Mesenchymal stem cell (in vitro differentiated cells and primary cell): ENCODE measurements around the gene TMEM9B.
A peak's percentile ranks its signal among the peaks of the same experiment; 100 is the strongest.
"Not testable (repeated sequence)": the region's sequence is repeated elsewhere in the genome, so short reads cannot be mapped to it uniquely, and the experiment has no call there.

Experiments
- DNase-seq: peaks from one replicate; pipeline ENCODE4 v3.0.0-alpha.2; 2013
- H2AFZ ChIP-seq: one replicate; pipeline ENCODE4 v1.6.1; 2013; ENCODE audit warnings: low read depth, mild to moderate bottlenecking, control low read depth, inconsistent platforms, low read length, moderate library complexity
- H2AK5ac ChIP-seq: 2 replicates; pipeline ENCODE4 v1.6.1; 2013; ENCODE audit warnings: low read length, moderate library complexity, mild to moderate bottlenecking, inconsistent platforms; ENCODE audit not compliant: severe bottlenecking
- H2BK120ac ChIP-seq: one replicate; pipeline ENCODE4 v1.6.1; 2013; ENCODE audit warnings: low read depth, mild to moderate bottlenecking, inconsistent platforms, low read length, moderate library complexity
- H2BK12ac ChIP-seq, 2 experiments: one replicate each; pipeline ENCODE4 v1.6.1; 2013; ENCODE audit warnings: inconsistent platforms in 2 of 2, low read length in 2 of 2, mild to moderate bottlenecking in 2 of 2, moderate library complexity in 2 of 2, control low read depth in 1 of 2
- H2BK15ac ChIP-seq: one replicate; pipeline ENCODE4 v1.6.1; 2013; ENCODE audit warnings: mild to moderate bottlenecking, low read depth, inconsistent platforms; ENCODE audit not compliant: poor library complexity, severe bottlenecking
- H2BK5ac ChIP-seq: 2 replicates; pipeline ENCODE4 v1.6.1; 2013; ENCODE audit warnings: low read depth, mild to moderate bottlenecking, low read length, control low read depth, inconsistent platforms; ENCODE audit not compliant: poor library complexity, severe bottlenecking
- H3K14ac ChIP-seq, 2 experiments: one replicate each; pipeline ENCODE4 v1.6.1; 2013; ENCODE audit warnings: inconsistent platforms in 2 of 2, low read length in 2 of 2, control low read depth in 1 of 2, mild to moderate bottlenecking in 1 of 2, moderate library complexity in 1 of 2
- H3K18ac ChIP-seq, 2 experiments: one replicate each; pipeline ENCODE4 v1.6.1; 2013; ENCODE audit warnings: inconsistent platforms in 2 of 2, low read length in 2 of 2, control low read depth in 1 of 2, low read depth in 1 of 2, mild to moderate bottlenecking in 1 of 2
- H3K23ac ChIP-seq, 2 experiments: one replicate each; pipeline ENCODE4 v1.6.1; 2013; ENCODE audit warnings: inconsistent platforms in 2 of 2, low read length in 2 of 2, mild to moderate bottlenecking in 2 of 2, moderate library complexity in 2 of 2, control low read depth in 1 of 2
- H3K27ac ChIP-seq: 2 replicates; pipeline ENCODE4 v1.5.1; 2013; ENCODE audit warnings: mild to moderate bottlenecking, moderate library complexity, low read length, control low read depth, inconsistent platforms; ENCODE audit not compliant: poor library complexity, severe bottlenecking
- H3K27me3 ChIP-seq, 2 experiments: 2 replicates each; pipeline versions ENCODE4 v1.6.1 to v1.7.0; 2013; ENCODE audit warnings: low read length in 2 of 2, mild to moderate bottlenecking in 2 of 2, moderate library complexity in 2 of 2, control low read depth in 1 of 2, inconsistent platforms in 1 of 2; ENCODE audit not compliant: control insufficient read depth in 1 of 2, insufficient read depth in 1 of 2
- H3K36me3 ChIP-seq, 2 experiments: 2 replicates each; pipeline versions ENCODE4 v1.6.1 to v1.7.0; 2013; ENCODE audit warnings: low read length in 2 of 2, control low read depth in 1 of 2, inconsistent platforms in 1 of 2, low read depth in 1 of 2, mild to moderate bottlenecking in 1 of 2; ENCODE audit not compliant: insufficient read depth in 2 of 2, control insufficient read depth in 1 of 2
- H3K4ac ChIP-seq, 2 experiments: one replicate each; pipeline ENCODE4 v1.6.1; 2013; ENCODE audit warnings: inconsistent platforms in 2 of 2, low read length in 2 of 2, mild to moderate bottlenecking in 2 of 2, moderate library complexity in 2 of 2, control low read depth in 1 of 2, low read depth in 1 of 2
- H3K4me1 ChIP-seq: 2 replicates; pipeline ENCODE4 v1.6.1; 2013; ENCODE audit warnings: low read depth, low read length, control low read depth; ENCODE audit not compliant: control insufficient read depth, insufficient read depth
- H3K4me2 ChIP-seq: 2 replicates; pipeline ENCODE4 v1.6.1; 2013; ENCODE audit warnings: low read length, mild to moderate bottlenecking, inconsistent platforms; ENCODE audit not compliant: poor library complexity, severe bottlenecking
- H3K4me3 ChIP-seq, 2 experiments: 2 replicates each; pipeline versions ENCODE4 v1.5.1 to v1.7.0; 2013; ENCODE audit warnings: low read length in 2 of 2, mild to moderate bottlenecking in 2 of 2, control low read depth in 1 of 2, low read depth in 1 of 2; ENCODE audit not compliant: insufficient read depth in 1 of 2
- H3K79me1 ChIP-seq: replicated peaks from 2 replicates; pipeline ENCODE4 v1.6.1; 2013; ENCODE audit warnings: mild to moderate bottlenecking, control low read depth, low read length, inconsistent platforms; ENCODE audit not compliant: poor library complexity, severe bottlenecking
- H3K9ac ChIP-seq: 2 replicates; pipeline ENCODE4 v1.7.0; 2013; ENCODE audit warnings: mild to moderate bottlenecking, low read length, moderate library complexity
- H3K9me3 ChIP-seq: 2 replicates; pipeline ENCODE4 v1.7.0; 2013; ENCODE audit warnings: mild to moderate bottlenecking, low read length; ENCODE audit not compliant: control insufficient read depth
- H4K8ac ChIP-seq: one replicate; pipeline ENCODE4 v1.6.1; 2013; ENCODE audit warnings: inconsistent platforms, mild to moderate bottlenecking, low read length, moderate library complexity
- H4K91ac ChIP-seq: one replicate; pipeline ENCODE4 v1.6.1; 2013; ENCODE audit warnings: mild to moderate bottlenecking, low read length, inconsistent platforms
- WGBS: methylation state at CpG from one replicate; pipeline ENCODE4 v1.1.7; 2013; ENCODE audit warnings: mixed read lengths; 5-methylcytosine and 5-hydroxymethylcytosine counted together

The TMEM9B gene

DNA sequence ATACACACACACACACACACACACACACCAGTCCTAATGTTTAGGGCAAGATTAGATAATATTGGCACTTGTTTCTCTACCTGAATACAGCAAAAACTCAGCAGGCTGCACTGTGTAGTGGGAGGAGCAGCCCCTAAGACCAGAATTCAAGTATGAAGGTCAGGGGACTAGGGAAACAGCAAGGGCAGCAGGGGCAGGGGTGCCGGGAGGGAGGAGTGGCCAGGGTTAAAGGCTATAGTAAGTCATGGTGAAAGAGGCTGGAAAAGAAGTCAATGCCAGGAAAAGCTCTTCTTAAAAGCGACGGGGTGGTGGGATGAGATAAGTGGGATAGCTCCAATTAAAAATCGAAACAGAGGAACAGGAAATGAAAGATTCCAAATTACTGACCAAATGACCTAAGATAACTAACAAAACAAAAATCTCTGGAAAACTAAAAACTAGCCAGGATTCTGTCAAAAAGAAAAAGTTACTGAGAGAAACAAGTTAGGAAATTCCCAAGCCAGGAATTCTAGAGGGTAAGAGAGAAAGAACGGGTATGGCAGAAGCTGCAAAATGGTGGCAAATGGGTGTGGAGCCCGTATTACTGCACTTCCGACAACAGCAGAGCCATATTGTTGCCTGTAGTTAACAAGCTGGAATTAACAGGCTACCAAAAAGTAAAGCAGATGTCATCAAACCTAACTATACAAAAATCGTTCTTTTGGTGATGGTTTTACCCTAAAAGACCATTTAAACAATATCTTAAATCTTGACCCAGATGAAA is 22.7 kb downstream of the TMEM9B start:
- Histone ChIP-seq H3K18ac (no peak overlapping the region), H2BK12ac (peak overlapping the region in 1 of 2 experiments; percentile 54), H3K9me3 (no peaks in the 10 kb centered on the region), H3K4me2 (no peak overlapping the region), H3K14ac (no peak overlapping the region), H2BK5ac (no peak overlapping the region), H3K79me1 (no peaks in the 10 kb centered on the region), H4K91ac (no peak overlapping the region), H3K4me1 (peaks cover 2% of the 10 kb centered on the region), H3K9ac (no peak overlapping the region), H3K27me3 (peaks cover 0 to 5% of the 10 kb centered on the region in 2 experiments), H2BK120ac (no peak overlapping the region), H3K4ac (no peak overlapping the region), H3K4me3 (no peak overlapping the region), H3K23ac (no peak overlapping the region), H3K36me3 (no peaks in the 10 kb centered on the region), H3K27ac (no peak overlapping the region), H2BK15ac (no peak overlapping the region), H4K8ac (no peak overlapping the region), H2AFZ (no peak overlapping the region), H2AK5ac (no peak overlapping the region)
- 95% methylated on average over 4 of the region's 8 CpGs for WGBS
- DNase-seq = no peak

DNA sequence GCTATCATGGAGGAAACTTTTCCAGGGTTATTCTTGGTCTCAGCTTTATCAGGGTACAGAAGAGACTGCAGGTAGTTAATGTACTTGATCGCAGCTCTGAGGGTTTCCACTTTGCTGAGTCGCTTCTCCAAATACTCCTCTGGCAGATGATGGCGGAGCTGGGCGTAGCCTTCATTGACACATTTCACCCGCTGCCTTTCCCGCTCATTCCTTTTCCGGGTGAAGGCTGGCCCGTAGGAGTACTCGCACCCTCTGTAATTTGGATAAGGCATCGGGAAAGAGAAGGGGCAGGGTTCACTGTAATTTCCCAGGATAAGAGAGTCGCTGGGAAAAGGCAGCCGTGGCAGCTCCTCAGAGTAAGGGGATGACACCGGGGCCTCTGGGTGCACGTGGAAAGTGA is 26.6 kb downstream of the TMEM9B start:
- H3K4ac ChIP-seq = no peak overlapping the region
- peaks cover 0 to 5% of the 10 kb centered on the region in 2 experiments for H3K27me3 ChIP-seq
- H2BK120ac ChIP-seq = no peak overlapping the region
- H2AK5ac ChIP-seq = no peak overlapping the region
- H3K4me1 ChIP-seq = peaks cover 7% of the 10 kb centered on the region
- 94% methylated on average over 13 of the region's 14 CpGs for WGBS
- H3K9ac ChIP-seq = no peak overlapping the region
- no peak overlapping the region for H2AFZ ChIP-seq
- no peaks in the 10 kb centered on the region for H3K9me3 ChIP-seq
- H3K14ac ChIP-seq = no peak overlapping the region
- DNase-seq = no peak
- H4K8ac ChIP-seq = no peak overlapping the region
- H3K27ac ChIP-seq = no peak overlapping the region
- H2BK5ac ChIP-seq = no peak overlapping the region
- no peak overlapping the region for H2BK15ac ChIP-seq
- no peaks in the 10 kb centered on the region for H3K79me1 ChIP-seq
- no peak overlapping the region for H3K23ac ChIP-seq
- H4K91ac ChIP-seq = no peak overlapping the region
- H3K4me3 ChIP-seq = no peak overlapping the region
- peak overlapping the region in 1 of 2 experiments; percentile 39 for H2BK12ac ChIP-seq
- H3K18ac ChIP-seq = no peak overlapping the region
- H3K36me3 ChIP-seq = no peaks in the 10 kb centered on the region
- H3K4me2 ChIP-seq = no peak overlapping the region

DNA sequence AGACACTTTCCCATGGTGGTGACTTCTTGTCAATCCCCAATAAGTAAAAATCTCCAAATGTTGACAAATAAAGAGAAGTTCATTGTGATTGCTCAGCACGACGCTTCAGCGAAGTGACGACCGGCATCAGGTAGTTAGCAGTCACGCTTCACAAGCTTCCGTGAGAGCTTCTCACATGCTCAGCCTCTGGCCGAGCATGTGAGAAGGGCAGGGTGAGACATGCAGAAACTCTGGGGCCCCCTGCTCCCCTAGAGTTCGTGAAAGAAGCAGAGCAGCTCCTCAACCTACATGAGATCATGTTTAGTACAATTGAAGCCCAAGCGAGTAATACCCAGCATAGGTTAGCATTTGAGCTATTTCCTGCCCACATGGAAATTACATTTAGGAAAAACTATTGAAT is 27.1 kb downstream of the TMEM9B start:
- H2BK120ac ChIP-seq = no peak overlapping the region
- H2BK12ac ChIP-seq = no peak overlapping the region
- no peak overlapping the region for H4K91ac ChIP-seq
- no peak overlapping the region for H2AFZ ChIP-seq
- H3K4me3 ChIP-seq = no peak overlapping the region
- no peak overlapping the region for H3K27ac ChIP-seq
- no peak overlapping the region for H3K14ac ChIP-seq
- H3K4ac ChIP-seq = peak overlapping the region in 1 of 2 experiments; percentile 47
- H3K27me3 ChIP-seq = peaks cover 0 to 5% of the 10 kb centered on the region in 2 experiments
- no peak overlapping the region for H2BK5ac ChIP-seq
- H3K36me3 ChIP-seq = no peaks in the 10 kb centered on the region
- H3K18ac ChIP-seq = no peak overlapping the region
- H3K9ac ChIP-seq = no peak overlapping the region
- no peaks in the 10 kb centered on the region for H3K9me3 ChIP-seq
- H3K79me1 ChIP-seq = no peaks in the 10 kb centered on the region
- WGBS = 93% methylated on average over 10 of the region's 10 CpGs
- H3K23ac ChIP-seq = no peak overlapping the region
- H2BK15ac ChIP-seq = no peak overlapping the region
- H2AK5ac ChIP-seq = no peak overlapping the region
- H3K4me1 ChIP-seq = peaks cover 8% of the 10 kb centered on the region
- DNase-seq = no peak
- no peak overlapping the region for H4K8ac ChIP-seq
- no peak overlapping the region for H3K4me2 ChIP-seq

GRCh38 chr11:8935789-8936188 is 28.5 kb downstream of the TMEM9B start:
- not testable (repeated sequence) for H3K27ac ChIP-seq, H3K9ac ChIP-seq, H3K14ac ChIP-seq, H3K4me2 ChIP-seq, H3K9me3 ChIP-seq, H3K23ac ChIP-seq, H3K79me1 ChIP-seq, DNase-seq, H4K91ac ChIP-seq, H2BK5ac ChIP-seq, H2AFZ ChIP-seq, H2BK15ac ChIP-seq, H3K4me3 ChIP-seq, H3K4ac ChIP-seq, H3K4me1 ChIP-seq, H3K36me3 ChIP-seq, H3K27me3 ChIP-seq
- WGBS = no CpG with 5 or more reads among the region's 2 CpGs
- Histone ChIP-seq H3K18ac (peak overlapping the region in 1 of 2 experiments; percentile 45), H2BK120ac (peak overlapping the region; percentile 46), H4K8ac (peak overlapping the region; percentile 45), H2BK12ac (peak overlapping the region in 1 of 2 experiments; percentile 92), H2AK5ac (peak overlapping the region; percentile 67)
